Hematopoietic multipotent progenitor cell treated with erythropoietin and hydrocortisone succinate and interleukin-3 and kit ligand, for 8 days (in vitro differentiated cells): ENCODE results near the gene SHANK3.

Source experiments
- DNase-seq: peaks from one replicate; pipeline ENCODE4 v3.0.0-alpha.2; 2015

Gene SHANK3

GRCh38 chr22:50700387-50701075 lies 27.9 kb downstream of the SHANK3 start:
- DNase-seq = no peak

DNA sequence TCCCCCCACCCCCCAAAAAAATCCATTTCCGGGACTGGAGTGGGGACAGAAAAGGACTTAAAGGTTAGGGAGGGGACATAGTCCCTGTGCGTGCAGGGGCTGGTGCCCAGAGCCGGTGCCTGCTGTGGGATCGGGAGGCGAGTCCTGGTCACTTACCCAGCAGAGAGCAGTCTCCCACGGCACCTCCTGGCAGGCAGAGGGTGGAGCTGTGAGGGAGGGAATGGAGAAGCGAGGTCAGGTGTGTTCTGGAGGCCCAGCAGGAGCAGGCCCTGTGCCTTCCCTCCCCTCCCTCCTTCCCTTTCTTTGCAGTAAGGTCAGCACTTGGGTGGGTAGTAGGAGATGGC lies 28.4 kb downstream of the SHANK3 start:
- no peak for DNase-seq

- no peak for DNase-seq
Observed at GRCh38 chr22:50701428-50702154, 29.0 kb downstream of the SHANK3 start.

DNA sequence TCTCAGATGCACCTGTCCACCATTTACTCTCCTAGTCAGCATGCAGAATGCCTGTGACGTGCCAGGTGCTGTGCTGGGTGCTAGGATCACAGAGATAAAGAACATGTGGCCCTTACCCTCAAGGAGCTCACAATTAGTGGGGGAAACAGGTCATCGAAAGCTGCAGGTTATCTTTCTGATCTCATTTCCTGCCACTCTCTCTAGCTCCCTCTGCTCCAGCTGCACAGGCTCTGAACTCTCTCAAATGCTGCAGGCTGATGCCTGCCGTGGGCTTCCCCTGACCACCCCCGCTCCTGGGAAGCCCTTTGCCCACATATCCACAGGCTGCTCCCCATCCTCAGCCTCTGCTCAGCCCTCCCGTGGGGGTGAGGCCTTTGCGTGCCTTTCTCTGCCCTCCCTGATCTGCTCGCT lies 29.6 kb downstream of the SHANK3 start:
- DNase-seq = no peak

GRCh38 chr22:50702821-50703725 lies 30.4 kb downstream of the SHANK3 start:
- DNase-seq = no peak

DNA sequence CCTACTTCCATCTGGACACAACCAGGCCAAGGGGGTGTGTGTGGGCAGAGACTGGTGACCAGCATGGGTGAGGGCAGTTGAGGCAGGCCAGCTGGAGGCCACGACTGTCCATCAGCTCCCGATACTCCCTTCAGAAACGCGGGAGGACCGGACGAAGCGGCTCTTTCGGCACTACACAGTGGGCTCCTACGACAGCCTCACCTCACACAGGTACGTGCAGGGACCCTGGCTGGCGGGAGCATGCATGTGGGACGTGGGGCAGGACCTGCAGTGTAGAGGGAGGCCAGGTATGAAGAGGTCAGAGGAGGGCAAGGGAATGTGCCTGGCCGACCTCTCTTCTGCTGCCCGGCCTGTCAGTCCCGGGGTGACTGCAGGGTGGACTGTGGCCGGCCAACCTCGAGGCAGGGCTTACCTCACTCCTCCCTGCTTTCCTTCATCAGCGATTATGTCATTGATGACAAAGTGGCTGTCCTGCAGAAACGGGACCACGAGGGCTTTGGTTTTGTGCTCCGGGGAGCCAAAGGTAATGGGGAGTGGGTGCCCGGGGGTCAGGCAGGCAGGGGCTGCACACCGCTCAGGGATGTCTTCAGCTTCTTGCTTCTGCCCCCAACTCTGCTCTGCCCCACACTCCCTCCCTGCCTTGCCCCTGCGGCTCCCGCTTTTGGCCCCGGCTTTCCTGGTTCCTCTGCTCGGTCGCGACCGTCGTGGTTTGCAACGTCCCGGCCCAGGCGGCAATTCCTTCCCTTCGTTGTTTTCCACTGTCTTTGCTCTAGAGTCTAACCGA lies 31.3 kb downstream of the SHANK3 start:
- no peak for DNase-seq

- DNase-seq = no peak
Observed at GRCh38 chr22:50704510-50705218, 32.0 kb downstream of the SHANK3 start.

- DNase-seq = no peak
Observed at GRCh38 chr22:50705219-50705691, 32.6 kb downstream of the SHANK3 start.

GRCh38 chr22:50705851-50706351 lies 33.3 kb downstream of the SHANK3 start:
- DNase-seq = no peak

- no peak for DNase-seq
Observed at GRCh38 chr22:50706481-50707125, 34.0 kb downstream of the SHANK3 start.

DNA sequence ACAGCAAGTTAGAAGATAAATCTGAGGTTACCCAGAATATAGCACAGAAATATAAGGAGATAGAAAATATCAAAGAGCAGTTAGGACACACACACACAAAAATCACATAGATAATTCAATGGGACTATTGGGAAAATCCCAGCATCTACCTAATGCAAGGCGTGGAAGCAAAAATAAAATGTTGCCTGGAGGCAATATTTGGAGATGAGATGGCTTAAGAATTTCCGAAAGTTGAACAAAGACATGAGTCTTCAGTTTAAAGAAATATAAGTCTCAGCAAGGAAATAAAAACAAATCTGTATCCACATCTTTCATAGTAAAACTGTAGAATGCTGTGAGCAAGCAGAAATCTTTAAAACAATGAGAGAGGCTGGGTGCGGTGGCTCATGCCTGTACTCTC lies 35.9 kb downstream of the SHANK3 start:
- DNase-seq = no peak

- no peak for DNase-seq
Observed at GRCh38 chr22:50708996-50709395, 36.4 kb downstream of the SHANK3 start.

DNA sequence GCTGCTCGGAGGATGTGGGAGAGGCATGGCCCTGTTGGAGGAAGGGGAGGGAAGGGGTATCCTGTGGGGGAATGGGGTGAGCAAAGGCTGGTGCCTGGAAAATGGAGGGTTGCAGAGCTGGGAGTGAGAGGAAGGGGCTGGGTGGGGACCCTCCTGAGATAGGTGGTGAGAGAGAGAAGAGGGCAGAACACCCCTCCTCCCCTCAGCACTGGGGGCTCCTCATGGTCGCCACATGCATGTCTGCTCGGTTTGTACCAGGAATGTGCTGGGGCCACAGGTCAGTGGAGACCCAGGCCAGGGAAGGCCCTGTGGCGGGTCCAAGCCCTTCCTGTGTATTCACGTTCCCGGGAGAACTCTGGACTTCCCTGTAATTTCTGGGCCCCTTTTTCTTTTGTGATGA lies 37.6 kb downstream of the SHANK3 start:
- DNase-seq = no peak

GRCh38 chr22:50710886-50711285 lies 38.3 kb downstream of the SHANK3 start:
- DNase-seq = no peak

DNA sequence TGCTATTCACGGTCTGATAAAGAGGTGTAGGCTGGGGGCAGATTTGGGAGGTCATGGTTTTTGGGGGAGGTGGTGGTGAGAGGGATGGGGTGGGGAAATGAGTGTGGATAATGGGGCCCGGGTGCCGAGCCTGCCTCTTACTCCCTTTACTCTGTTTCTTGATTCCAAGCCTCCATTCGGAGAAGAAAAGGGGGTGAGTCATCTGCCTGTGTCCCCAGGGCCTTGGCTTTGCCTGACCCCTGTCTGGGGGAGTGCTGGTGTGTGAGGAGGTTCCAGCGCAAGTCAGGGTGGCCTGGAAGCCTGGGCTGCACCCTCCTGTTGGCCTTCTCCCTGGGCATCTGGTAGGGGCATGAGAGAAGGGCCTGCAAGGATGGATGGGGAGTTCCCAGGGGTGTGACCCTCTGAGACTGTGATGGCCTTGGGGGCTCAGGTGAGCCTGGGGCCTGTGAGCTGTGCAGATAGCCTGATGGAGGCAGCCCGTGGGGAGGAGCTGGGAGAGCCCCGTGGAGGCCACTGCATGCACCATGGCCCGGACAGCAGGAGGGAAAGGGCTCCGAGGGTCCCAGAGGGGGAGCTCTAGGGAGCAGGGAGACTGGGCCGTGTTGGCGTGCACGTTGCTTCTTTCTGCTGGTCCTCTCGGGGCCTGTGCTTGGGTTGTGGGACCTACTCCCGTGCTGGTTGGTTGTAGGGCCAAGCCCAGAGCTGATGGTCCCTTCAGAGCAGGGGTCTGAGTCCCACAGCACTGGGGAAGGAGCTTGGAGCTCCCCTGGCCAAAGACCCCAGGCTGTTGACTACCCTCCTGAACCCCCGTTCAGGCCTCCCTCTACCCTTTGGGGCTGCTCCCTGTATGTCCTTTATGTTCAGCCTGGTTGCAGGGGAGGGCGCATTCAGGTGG lies 39.1 kb downstream of the SHANK3 start:
- DNase-seq = no peak

GRCh38 chr22:50712341-50713007 lies 39.9 kb downstream of the SHANK3 start:
- DNase-seq = no peak

GRCh38 chr22:50713008-50713385 lies 40.4 kb downstream of the SHANK3 start:
- DNase-seq = no peak

DNA sequence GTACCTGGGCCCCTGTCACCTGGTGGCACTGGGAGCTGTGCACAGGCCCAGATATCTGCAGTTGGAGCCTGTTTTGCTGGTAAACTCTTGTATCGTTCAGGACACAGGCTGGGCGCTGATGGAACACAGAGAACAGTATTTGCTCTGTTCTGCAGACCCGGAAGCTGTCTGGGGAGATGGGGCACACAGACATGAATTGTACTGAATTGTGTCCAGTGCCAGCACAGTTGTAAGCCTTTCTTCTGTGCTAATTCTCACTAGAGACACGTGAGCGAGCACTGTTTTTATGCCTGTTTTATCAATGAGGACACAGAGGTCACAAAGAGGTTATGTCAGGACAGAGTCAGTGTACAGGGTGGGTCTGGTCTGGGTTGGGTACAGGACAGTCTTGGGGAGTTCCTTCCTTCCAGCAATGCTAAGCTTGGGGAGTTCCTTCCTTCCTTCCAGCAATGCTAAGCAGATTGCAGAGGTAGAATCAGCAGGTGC lies 41.0 kb downstream of the SHANK3 start:
- no peak for DNase-seq

DNA sequence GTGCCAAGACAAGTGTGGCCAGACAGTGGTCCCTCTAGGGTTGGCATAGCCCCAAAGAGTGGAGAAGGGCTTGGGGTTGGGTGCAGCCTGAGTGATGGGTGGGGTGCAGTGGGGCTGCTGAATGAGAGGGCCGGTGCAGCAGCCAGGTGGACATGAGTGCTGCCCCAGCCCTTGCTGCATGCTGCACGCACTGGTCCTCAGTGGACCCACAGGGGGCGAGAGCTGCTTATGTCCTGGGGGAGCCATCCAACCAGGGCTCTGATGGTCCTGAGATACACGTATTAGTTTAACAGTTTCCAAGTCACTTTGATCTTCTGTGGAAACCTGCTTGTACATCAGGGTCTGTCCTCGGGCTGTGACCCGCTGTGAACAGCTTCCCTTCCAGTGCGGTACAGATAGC lies 41.5 kb downstream of the SHANK3 start:
- no peak for DNase-seq
